Adrenal gland (tissue), 5 donors: ENCODE results near the gene GLIS2.

ENCODE experiments used
- POLR2A ChIP-seq, 2 donors: fragments of 450-650 bp; IDR thresholded peaks; one replicate each; pipeline ENCODE4 v1.6.1; 2017; ENCODE audit warnings: antibody characterized with exemption in 2 of 2, mild to moderate bottlenecking in 2 of 2, moderate library complexity in 1 of 2
- TF ChIP-seq, protein P1 (sequence below), 6 experiments: fragments of 450-650 bp in 4 of 6; fragments of 200-600 bp in 2 of 6; sonication (generic) in 1 of 6; IDR thresholded peaks; 1 replicate in 5 of 6; 2 replicates in 1 of 6; pipeline versions ENCODE4 v1.5.1 to v1.8.0; 2016 to 2021; ENCODE audit warnings: antibody characterized with exemption in 6 of 6, mild to moderate bottlenecking in 2 of 6, moderate library complexity in 1 of 6
- donor health status: DM: no; HTN: no; CAD: no.

DNA sequence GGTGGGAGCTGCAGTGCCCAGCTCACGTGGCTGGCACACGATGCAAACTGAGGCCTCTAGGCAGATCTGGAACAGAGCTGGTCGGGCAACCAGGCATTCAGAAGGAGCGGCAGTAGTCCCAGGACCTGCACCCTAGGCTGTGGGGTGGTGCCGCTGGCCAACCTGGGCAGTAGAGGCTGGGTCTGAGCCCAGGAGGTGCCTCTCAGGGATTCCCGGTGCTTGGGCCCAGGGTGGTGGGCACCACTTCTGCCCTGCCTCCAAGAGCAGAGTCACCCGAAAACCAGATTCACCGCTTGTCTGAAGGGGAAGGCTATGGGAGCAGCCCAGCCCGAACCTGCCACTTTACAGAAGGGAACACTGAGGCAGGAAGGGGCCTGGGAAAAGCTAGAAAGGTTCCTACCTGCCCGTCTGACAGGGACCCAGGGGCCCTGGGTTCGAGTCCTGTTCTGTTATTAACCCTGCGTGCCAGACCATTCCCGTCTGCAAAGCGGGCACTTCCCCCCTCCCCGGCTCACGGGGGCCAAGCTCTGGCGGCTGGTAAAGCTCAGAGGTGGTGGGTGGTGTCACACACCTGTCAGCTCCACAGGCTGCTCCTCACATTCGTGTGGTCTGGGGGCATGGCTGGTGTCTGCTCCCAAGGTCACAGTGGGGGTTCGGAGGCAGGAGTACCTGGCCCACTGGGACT, 16.9 kb downstream of the GLIS2 start:
- TF ChIP-seq, protein P1, sequence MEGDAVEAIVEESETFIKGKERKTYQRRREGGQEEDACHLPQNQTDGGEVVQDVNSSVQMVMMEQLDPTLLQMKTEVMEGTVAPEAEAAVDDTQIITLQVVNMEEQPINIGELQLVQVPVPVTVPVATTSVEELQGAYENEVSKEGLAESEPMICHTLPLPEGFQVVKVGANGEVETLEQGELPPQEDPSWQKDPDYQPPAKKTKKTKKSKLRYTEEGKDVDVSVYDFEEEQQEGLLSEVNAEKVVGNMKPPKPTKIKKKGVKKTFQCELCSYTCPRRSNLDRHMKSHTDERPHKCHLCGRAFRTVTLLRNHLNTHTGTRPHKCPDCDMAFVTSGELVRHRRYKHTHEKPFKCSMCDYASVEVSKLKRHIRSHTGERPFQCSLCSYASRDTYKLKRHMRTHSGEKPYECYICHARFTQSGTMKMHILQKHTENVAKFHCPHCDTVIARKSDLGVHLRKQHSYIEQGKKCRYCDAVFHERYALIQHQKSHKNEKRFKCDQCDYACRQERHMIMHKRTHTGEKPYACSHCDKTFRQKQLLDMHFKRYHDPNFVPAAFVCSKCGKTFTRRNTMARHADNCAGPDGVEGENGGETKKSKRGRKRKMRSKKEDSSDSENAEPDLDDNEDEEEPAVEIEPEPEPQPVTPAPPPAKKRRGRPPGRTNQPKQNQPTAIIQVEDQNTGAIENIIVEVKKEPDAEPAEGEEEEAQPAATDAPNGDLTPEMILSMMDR (IDR thresholded peaks at IDR 0.05): no peak
- no peak for TF ChIP-seq POLR2A (IDR thresholded peaks at IDR 0.05)
